Adrenal gland (tissue), 5 donors: Measurements from ENCODE around the gene DOP1A.
"Not testable (repeated sequence)": the region's sequence is repeated elsewhere in the genome, so short reads cannot be mapped to it uniquely, and the experiment has no call there.

Experiments
- POLR2A ChIP-seq, 2 donors: fragments of 450-650 bp; IDR thresholded peaks; one replicate each; pipeline ENCODE4 v1.6.1; 2017; ENCODE audit warnings: antibody characterized with exemption in 2 of 2, mild to moderate bottlenecking in 2 of 2, moderate library complexity in 1 of 2
- TF ChIP-seq, protein P1 (sequence below), 6 experiments: fragments of 450-650 bp in 4 of 6; fragments of 200-600 bp in 2 of 6; sonication (generic) in 1 of 6; IDR thresholded peaks; 1 replicate in 5 of 6; 2 replicates in 1 of 6; pipeline versions ENCODE4 v1.5.1 to v1.8.0; 2016 to 2021; ENCODE audit warnings: antibody characterized with exemption in 6 of 6, mild to moderate bottlenecking in 2 of 6, moderate library complexity in 1 of 6
- donor health status: DM: no; HTN: no; CAD: no.

GRCh38 chr6:83191974-83192373 is 124.5 kb downstream of the DOP1A start:
- TF ChIP-seq POLR2A (IDR thresholded peaks at IDR 0.05) = not testable (repeated sequence)
- TF ChIP-seq, protein P1, sequence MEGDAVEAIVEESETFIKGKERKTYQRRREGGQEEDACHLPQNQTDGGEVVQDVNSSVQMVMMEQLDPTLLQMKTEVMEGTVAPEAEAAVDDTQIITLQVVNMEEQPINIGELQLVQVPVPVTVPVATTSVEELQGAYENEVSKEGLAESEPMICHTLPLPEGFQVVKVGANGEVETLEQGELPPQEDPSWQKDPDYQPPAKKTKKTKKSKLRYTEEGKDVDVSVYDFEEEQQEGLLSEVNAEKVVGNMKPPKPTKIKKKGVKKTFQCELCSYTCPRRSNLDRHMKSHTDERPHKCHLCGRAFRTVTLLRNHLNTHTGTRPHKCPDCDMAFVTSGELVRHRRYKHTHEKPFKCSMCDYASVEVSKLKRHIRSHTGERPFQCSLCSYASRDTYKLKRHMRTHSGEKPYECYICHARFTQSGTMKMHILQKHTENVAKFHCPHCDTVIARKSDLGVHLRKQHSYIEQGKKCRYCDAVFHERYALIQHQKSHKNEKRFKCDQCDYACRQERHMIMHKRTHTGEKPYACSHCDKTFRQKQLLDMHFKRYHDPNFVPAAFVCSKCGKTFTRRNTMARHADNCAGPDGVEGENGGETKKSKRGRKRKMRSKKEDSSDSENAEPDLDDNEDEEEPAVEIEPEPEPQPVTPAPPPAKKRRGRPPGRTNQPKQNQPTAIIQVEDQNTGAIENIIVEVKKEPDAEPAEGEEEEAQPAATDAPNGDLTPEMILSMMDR (IDR thresholded peaks at IDR 0.05) = not testable (repeated sequence)
